Testis (tissue), 2 donors: ENCODE measurements around the gene ARG1.

Experiments
- CTCF ChIP-seq, 3 experiments: fragments of 450-650 bp in 2 of 3; fragments of 200-600 bp in 1 of 3; sonication (generic) in 1 of 3; IDR thresholded peaks; one replicate each; pipeline ENCODE4 v1.5.1; 2016 to 2019; ENCODE audit warnings: antibody characterized with exemption in 3 of 3, mild to moderate bottlenecking in 2 of 3, moderate library complexity in 1 of 3
- POLR2A ChIP-seq: fragments of 450-650 bp; IDR thresholded peaks from one replicate; pipeline ENCODE4 v1.6.1; 2017; ENCODE audit warnings: antibody characterized with exemption, mild to moderate bottlenecking, moderate library complexity

- no peak for TF ChIP-seq CTCF (IDR thresholded peaks at IDR 0.05)
- no peak for TF ChIP-seq POLR2A
Measured at GRCh38 chr6:131555992-131556391, 17.0 kb upstream of the ARG1 start.
